K562 (cell line): ENCODE results near the gene VWA3B. TPM values are rescaled to one million over a fixed set of nuclear protein-coding genes. Genes with fewer than 3 reads are reported as not detected.

Experiments
- ATAC-seq: fragments of 200-7000 bp; cut with Tn5 transposase; 3 replicates; pipeline ENCODE4 v1.9.1; 2020; ENCODE audit warnings: moderate library complexity
- BruUV-seq: library from RNA; stranded (reverse); fragments of 400-500 nt; replicated peaks from 2 replicates; lab custom pipeline; 2021; lab: Mats Ljungman, UMichigan
- CTCF ChIA-PET: fragments of 300-600 bp; formaldehyde crosslinking; extraction: SDS; loops from one replicate; lab custom pipeline; 2021; ENCODE audit warnings: low intra/inter-chr PET ratio; lab: Yijun Ruan, JAX
- POLR2A ChIA-PET: fragments of 300-600, 350-650 bp; sonication (Branson Sonifier 250); formaldehyde crosslinking; extraction: SDS; loops from one replicate; lab custom pipeline; 2021; ENCODE audit warnings: antibody characterized with exemption, inconsistent platforms; lab: Yijun Ruan, JAX
- DNase-seq, 4 experiments: peaks; one replicate each; pipeline versions ENCODE4 v3.0.0 to v3.0.0-alpha.2; 2011 to 2018; ENCODE audit warnings: low spot score in 3 of 4, mixed read lengths in 3 of 4; ENCODE audit errors: extremely low read depth in 1 of 4
- FAIRE-seq: peaks from 2 replicates; lab custom pipeline; 2011; peaks lifted over from hg19 to GRCh38; lab: Jason Lieb, UNC
- H2AFZ ChIP-seq: 2 replicates; pipeline ENCODE4 v1.6.0; 2011; ENCODE audit warnings: low read depth, low read length, control low read depth, inconsistent platforms
- H3K27ac ChIP-seq: fragments of 200-600 bp; 3 replicates; pipeline ENCODE4 v1.8.0; 2011; ENCODE audit warnings: low read depth, mild to moderate bottlenecking, control low read depth, inconsistent platforms, low read length, moderate library complexity, mixed read lengths; ENCODE audit errors: extremely low read depth
- H3K27me3 ChIP-seq, 2 experiments: fragments of 300-600 bp in 1 of 2; 2 replicates in 1 of 2; 3 replicates in 1 of 2; pipeline versions ENCODE4 v1.6.0 to v1.8.0; 2011; ENCODE audit warnings: inconsistent platforms in 2 of 2, low read length in 2 of 2, mild to moderate bottlenecking in 1 of 2, mixed read lengths in 1 of 2, moderate library complexity in 1 of 2; ENCODE audit not compliant: control insufficient read depth in 2 of 2, insufficient read depth in 2 of 2
- H3K36me3 ChIP-seq: fragments of 300-600 bp; 3 replicates; pipeline ENCODE4 v1.8.0; 2011; ENCODE audit warnings: mild to moderate bottlenecking, low read length, inconsistent platforms; ENCODE audit not compliant: control insufficient read depth, insufficient read depth
- H3K4me1 ChIP-seq, 2 experiments: fragments of 200-600 bp in 1 of 2; replicated peaks in 1 of 2; 2 replicates in 1 of 2; 3 replicates in 1 of 2; pipeline versions ENCODE4 v1.5.1 to v1.8.0; 2011; ENCODE audit warnings: inconsistent platforms in 2 of 2, low read length in 2 of 2, mild to moderate bottlenecking in 1 of 2, mixed read lengths in 1 of 2, moderate library complexity in 1 of 2; ENCODE audit not compliant: control insufficient read depth in 2 of 2, insufficient read depth in 2 of 2
- H3K4me2 ChIP-seq: 2 replicates; pipeline ENCODE4 v1.6.1; 2011; ENCODE audit warnings: low read length, control low read depth, inconsistent platforms, mixed read lengths; ENCODE audit not compliant: insufficient read depth
- H3K4me3 ChIP-seq: fragments of 200-600 bp; sonication (generic), shearing (Covaris generic); 2 replicates; pipeline ENCODE4 v1.5.1; 2016; ENCODE audit warnings: control low read depth, inconsistent platforms
- H3K79me2 ChIP-seq: fragments of 200-600 bp; 3 replicates; pipeline ENCODE4 v1.8.0; 2011; ENCODE audit warnings: low read length, inconsistent platforms; ENCODE audit not compliant: control insufficient read depth, insufficient read depth
- H3K9ac ChIP-seq, 2 experiments: 2 replicates each; pipeline versions ENCODE4 v1.6.0 to v1.6.1; 2011; ENCODE audit warnings: low read depth in 2 of 2, low read length in 2 of 2, control low read depth in 1 of 2, inconsistent platforms in 1 of 2, mild to moderate bottlenecking in 1 of 2, mixed read lengths in 1 of 2; ENCODE audit not compliant: insufficient read depth in 1 of 2
- H3K9me1 ChIP-seq: one replicate; pipeline ENCODE4 v1.6.0; 2011; ENCODE audit warnings: inconsistent platforms, mild to moderate bottlenecking, low read length, moderate library complexity; ENCODE audit not compliant: control insufficient read depth, insufficient read depth
- H3K9me3 ChIP-seq: replicated peaks from 2 replicates; pipeline ENCODE4 v1.5.1; 2011; ENCODE audit warnings: low read depth, low read length, inconsistent platforms; ENCODE audit not compliant: control insufficient read depth, insufficient read depth
- H4K20me1 ChIP-seq: replicated peaks from 2 replicates; pipeline ENCODE4 v1.6.1; 2011; ENCODE audit warnings: low read length, inconsistent platforms, mixed read lengths; ENCODE audit not compliant: control insufficient read depth, insufficient read depth
- ARID2 ChIP-seq: fragments of 450-650 bp; IDR thresholded peaks from 2 replicates; pipeline ENCODE4 v1.6.1; 2017; ENCODE audit warnings: antibody characterized with exemption, mild to moderate bottlenecking
- ARNT ChIP-seq, 2 experiments: fragments of 450-650 bp; IDR thresholded peaks; 2 replicates each; pipeline ENCODE4 v1.6.1; 2016; ENCODE audit warnings: mild to moderate bottlenecking in 1 of 2
- HDAC1 ChIP-seq, 2 experiments: fragments of 450-650 bp; IDR thresholded peaks; 2 replicates each; pipeline ENCODE4 v1.6.1; 2016 to 2017; ENCODE audit warnings: inconsistent platforms in 1 of 2, mild to moderate bottlenecking in 1 of 2, moderate library complexity in 1 of 2
- MAFG ChIP-seq: fragments of 450-650 bp; conservative IDR thresholded peaks from 2 replicates; pipeline ENCODE4 v1.6.1; 2016; ENCODE audit warnings: missing genetic modification characterization, missing compliant biosample characterization
- MCM2 ChIP-seq: fragments of 450-650 bp; IDR thresholded peaks from 2 replicates; pipeline ENCODE4 v1.6.1; 2017; ENCODE audit warnings: low read depth, mild to moderate bottlenecking
- MLX ChIP-seq, 2 experiments: fragments of 450-650 bp in 1 of 2; sonication (generic) in 1 of 2; formaldehyde crosslinking; conservative IDR thresholded peaks; 2 replicates each; pipeline versions ENCODE4 v1.4.0 to v1.8.1; 2020 to 2022; ENCODE audit warnings: mild to moderate bottlenecking in 1 of 2, missing genetic modification reagents in 1 of 2
- SAP30 ChIP-seq: fragments of 200-600 bp; sonication (generic); IDR thresholded peaks from 2 replicates; pipeline ENCODE4 v1.6.1; 2012; ENCODE audit warnings: borderline replicate concordance, low read depth, mild to moderate bottlenecking, moderate library complexity, low read length, control low read depth, inconsistent platforms; ENCODE audit not compliant: insufficient read depth, poor library complexity, severe bottlenecking
- SREBF1 ChIP-seq: fragments of 150-350 bp; IDR thresholded peaks from 2 replicates; pipeline ENCODE4 v1.6.1; 2014; ENCODE audit warnings: antibody characterized with exemption, low read depth, low read length, borderline replicate concordance
- ZBTB33 ChIP-seq: sonication (generic); formaldehyde crosslinking; IDR thresholded peaks from 2 replicates; pipeline ENCODE4 v1.8.1; 2023; ENCODE audit warnings: mild to moderate bottlenecking, missing genetic modification reagents
- ZBTB34 ChIP-seq: fragments of 250-450 bp; sonication (Bioruptor Pico); IDR thresholded peaks from 2 replicates; pipeline ENCODE4 v1.8.0; 2021; ENCODE audit warnings: mild to moderate bottlenecking, moderate library complexity
- ZNF57 ChIP-seq: fragments of 450-650 bp; formaldehyde crosslinking; IDR thresholded peaks from 2 replicates; pipeline ENCODE4 v1.4.0; 2020; ENCODE audit warnings: mild to moderate bottlenecking, moderate library complexity
- WGBS: fragments of 100-300 bp; shearing (Covaris generic); methylation state at CpG from one replicate; pipeline ENCODE4 v1.1.6; 2016; ENCODE audit warnings: low coverage, mixed read lengths; ENCODE audit not compliant: insufficient coverage; ENCODE audit errors: missing lambda C conversion rate; 5-methylcytosine and 5-hydroxymethylcytosine counted together
- in situ Hi-C: fragments of 300-500 bp; cut with MboI; formaldehyde crosslinking; loops from 4 replicates; pipeline ENCODE4 v1.15.0; 2018; ENCODE audit warnings: inconsistent platforms, mixed read lengths
- intact Hi-C: fragments of 100-400 bp; cut with micrococcal nuclease; formaldehyde crosslinking; loops from 2 replicates; pipeline ENCODE4 v1.14.2; 2022
- polyA plus RNA-seq, 8 experiments: library from polyadenylated mRNA; depleted of rRNA in 4 of 8; stranded (reverse) in 5 of 8; unstranded in 3 of 8; fragments of >200 nt; fragmentation: Nextera tagmentation in 2 of 8; fragmentation: Illumina TruSeq in 1 of 8; extraction: Ambion mirVana in 2 of 8; extraction: Trizol in 1 of 8; gene quantifications; 2 replicates each; pipeline versions ENCODE4 v1.2.1 to v1.2.3, GENCODE V29; 2011 to 2014; ENCODE audit warnings: inconsistent platforms in 1 of 8, missing spikeins in 1 of 8
- total RNA-seq, 7 experiments: library from RNA; depleted of rRNA in 6 of 7; stranded (reverse); fragments of >200 nt in 6 of 7; fragmentation: Illumina TruSeq in 2 of 7; extraction: Trizol in 2 of 7; gene quantifications; 2 replicates each; pipeline versions ENCODE4 v1.2.1 to v1.2.3, GENCODE V29; 2011 to 2021; ENCODE audit warnings: low replicate concordance in 1 of 7
- TF ChIP-seq, protein P1 (sequence below): sonication (generic); formaldehyde crosslinking; IDR thresholded peaks from 2 replicates; pipeline ENCODE4 v1.8.0; 2023; ENCODE audit warnings: missing genetic modification reagents, mild to moderate bottlenecking, borderline replicate concordance

Gene VWA3B
- total and polyA plus RNA-seq, 9 of the 15 experiments (the other 6 are each of a cell fraction or from before 2014, with no cell fraction given) = not detected

- Histone ChIP-seq H3K4me3 (no peak overlapping the region), H3K9me3 (peaks cover 2% of the 10 kb centered on the region; the same call in 1 of the 2 replicates), H3K36me3 (no peaks in the 10 kb centered on the region), H2AFZ (no peak overlapping the region), H3K9ac (no peak overlapping the region), H4K20me1 (no peaks in the 10 kb centered on the region), H3K4me2 (no peak overlapping the region), H3K9me1 (no peaks in the 10 kb centered on the region), H3K79me2 (no peaks in the 10 kb centered on the region), H3K4me1 (no peaks in the 10 kb centered on the region), H3K27ac (no peak overlapping the region), H3K27me3 (peaks cover 1 to 15% of the 10 kb centered on the region in 2 experiments; a peak in 3 of 5 replicates)
- CTCF ChIA-PET = no interaction called here
- FAIRE-seq (no peak), DNase-seq (no peak), ATAC-seq (no peak)
- BruUV-seq = no TSS peak
- intact Hi-C loops (no loop called here), in situ Hi-C loops (no loop called here)
- 0% methylated on average over 1 of the region's 1 CpG for WGBS
- POLR2A ChIA-PET = interaction anchor here (0.6 to 0.9 kb wide), 2 partner anchors 15 to 60 kb away, joined by 3 to 4 read pairs; no protein-coding TSS in a partner anchor
- TF ChIP-seq MLX (CRISPR knock-in tag; conservative IDR thresholded peaks at IDR 0.05) (no peak), ARID2 (no peak), SREBF1 (no peak), MAFG (tag) (no peak), HDAC1 (IDR thresholded peaks at IDR 0.05) (no peak), ARNT (IDR thresholded peaks at IDR 0.05) (no peak), ZBTB33 (CRISPR knock-in tag) (no peak), SAP30 (no peak), MCM2 (no peak), ZNF57 (no peak), ZBTB34 (CRISPR knock-in tag) (no peak)
- TF ChIP-seq, protein P1, sequence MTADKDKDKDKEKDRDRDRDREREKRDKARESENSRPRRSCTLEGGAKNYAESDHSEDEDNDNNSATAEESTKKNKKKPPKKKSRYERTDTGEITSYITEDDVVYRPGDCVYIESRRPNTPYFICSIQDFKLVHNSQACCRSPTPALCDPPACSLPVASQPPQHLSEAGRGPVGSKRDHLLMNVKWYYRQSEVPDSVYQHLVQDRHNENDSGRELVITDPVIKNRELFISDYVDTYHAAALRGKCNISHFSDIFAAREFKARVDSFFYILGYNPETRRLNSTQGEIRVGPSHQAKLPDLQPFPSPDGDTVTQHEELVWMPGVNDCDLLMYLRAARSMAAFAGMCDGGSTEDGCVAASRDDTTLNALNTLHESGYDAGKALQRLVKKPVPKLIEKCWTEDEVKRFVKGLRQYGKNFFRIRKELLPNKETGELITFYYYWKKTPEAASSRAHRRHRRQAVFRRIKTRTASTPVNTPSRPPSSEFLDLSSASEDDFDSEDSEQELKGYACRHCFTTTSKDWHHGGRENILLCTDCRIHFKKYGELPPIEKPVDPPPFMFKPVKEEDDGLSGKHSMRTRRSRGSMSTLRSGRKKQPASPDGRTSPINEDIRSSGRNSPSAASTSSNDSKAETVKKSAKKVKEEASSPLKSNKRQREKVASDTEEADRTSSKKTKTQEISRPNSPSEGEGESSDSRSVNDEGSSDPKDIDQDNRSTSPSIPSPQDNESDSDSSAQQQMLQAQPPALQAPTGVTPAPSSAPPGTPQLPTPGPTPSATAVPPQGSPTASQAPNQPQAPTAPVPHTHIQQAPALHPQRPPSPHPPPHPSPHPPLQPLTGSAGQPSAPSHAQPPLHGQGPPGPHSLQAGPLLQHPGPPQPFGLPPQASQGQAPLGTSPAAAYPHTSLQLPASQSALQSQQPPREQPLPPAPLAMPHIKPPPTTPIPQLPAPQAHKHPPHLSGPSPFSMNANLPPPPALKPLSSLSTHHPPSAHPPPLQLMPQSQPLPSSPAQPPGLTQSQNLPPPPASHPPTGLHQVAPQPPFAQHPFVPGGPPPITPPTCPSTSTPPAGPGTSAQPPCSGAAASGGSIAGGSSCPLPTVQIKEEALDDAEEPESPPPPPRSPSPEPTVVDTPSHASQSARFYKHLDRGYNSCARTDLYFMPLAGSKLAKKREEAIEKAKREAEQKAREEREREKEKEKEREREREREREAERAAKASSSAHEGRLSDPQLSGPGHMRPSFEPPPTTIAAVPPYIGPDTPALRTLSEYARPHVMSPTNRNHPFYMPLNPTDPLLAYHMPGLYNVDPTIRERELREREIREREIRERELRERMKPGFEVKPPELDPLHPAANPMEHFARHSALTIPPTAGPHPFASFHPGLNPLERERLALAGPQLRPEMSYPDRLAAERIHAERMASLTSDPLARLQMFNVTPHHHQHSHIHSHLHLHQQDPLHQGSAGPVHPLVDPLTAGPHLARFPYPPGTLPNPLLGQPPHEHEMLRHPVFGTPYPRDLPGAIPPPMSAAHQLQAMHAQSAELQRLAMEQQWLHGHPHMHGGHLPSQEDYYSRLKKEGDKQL (CRISPR knock-in tag) = no peak
These were observed 43.9 kb upstream of the VWA3B start for GRCh38 chr2:98043101-98043500.
